Measurements from ENCODE around the gene FREM2.

DNA sequence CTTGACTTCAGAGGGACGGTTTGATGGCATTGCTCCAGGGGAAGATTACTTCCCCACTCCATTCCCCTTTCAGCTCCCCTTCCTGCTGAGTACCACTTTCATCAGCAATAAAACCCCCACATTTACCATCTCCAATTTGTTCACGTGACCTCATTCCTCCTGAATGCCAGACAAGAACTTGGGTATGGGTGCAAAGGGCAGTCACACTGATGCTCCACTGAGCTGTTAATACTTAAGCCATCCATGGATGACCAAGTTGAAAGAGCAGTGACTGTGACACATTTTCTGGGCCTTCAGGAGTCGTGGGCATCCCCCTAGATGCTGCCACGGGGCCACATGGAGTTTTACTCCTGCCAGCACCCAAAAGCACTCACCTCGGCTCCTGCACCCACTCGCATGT, 210.6 kb downstream of the FREM2 start:
- TF ChIP-seq, protein P1, sequence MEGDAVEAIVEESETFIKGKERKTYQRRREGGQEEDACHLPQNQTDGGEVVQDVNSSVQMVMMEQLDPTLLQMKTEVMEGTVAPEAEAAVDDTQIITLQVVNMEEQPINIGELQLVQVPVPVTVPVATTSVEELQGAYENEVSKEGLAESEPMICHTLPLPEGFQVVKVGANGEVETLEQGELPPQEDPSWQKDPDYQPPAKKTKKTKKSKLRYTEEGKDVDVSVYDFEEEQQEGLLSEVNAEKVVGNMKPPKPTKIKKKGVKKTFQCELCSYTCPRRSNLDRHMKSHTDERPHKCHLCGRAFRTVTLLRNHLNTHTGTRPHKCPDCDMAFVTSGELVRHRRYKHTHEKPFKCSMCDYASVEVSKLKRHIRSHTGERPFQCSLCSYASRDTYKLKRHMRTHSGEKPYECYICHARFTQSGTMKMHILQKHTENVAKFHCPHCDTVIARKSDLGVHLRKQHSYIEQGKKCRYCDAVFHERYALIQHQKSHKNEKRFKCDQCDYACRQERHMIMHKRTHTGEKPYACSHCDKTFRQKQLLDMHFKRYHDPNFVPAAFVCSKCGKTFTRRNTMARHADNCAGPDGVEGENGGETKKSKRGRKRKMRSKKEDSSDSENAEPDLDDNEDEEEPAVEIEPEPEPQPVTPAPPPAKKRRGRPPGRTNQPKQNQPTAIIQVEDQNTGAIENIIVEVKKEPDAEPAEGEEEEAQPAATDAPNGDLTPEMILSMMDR (conservative IDR thresholded peaks at IDR 0.05; ENCODE audit: low read depth, low read length) = no peak
- TF ChIP-seq EZH2 (IDR thresholded peaks at IDR 0.05; ENCODE audit: borderline replicate concordance, low read depth, low read length, poor library complexity, severe bottlenecking) = no peak
